ENCODE results near the gene TEX22. TPM values are rescaled to one million over a fixed set of nuclear protein-coding genes. Genes with fewer than 3 reads are reported as not detected.

TEX22 gene
- total RNA-seq, 2 donors from 2014 or later: 0.95 to 3.7 TPM

Other genes with a start within 250 kb of the TEX22 start
- 1 to 10 TPM; 2.5 TPM for gene JAG2, start 229.8 kb upstream of the TEX22 start, total RNA-seq
- 10 to 100 TPM; 17.9 to 18.3 TPM for gene NUDT14, start 217.2 kb upstream of the TEX22 start, total RNA-seq
- 10 to 100 TPM; 19.5 to 41.3 TPM for gene BTBD6, start 150.0 kb upstream of the TEX22 start, total RNA-seq
- 10 to 100 TPM; 28.6 to 35.1 TPM for gene BRF1, start 97.5 kb upstream of the TEX22 start, total RNA-seq
- 10 to 100 TPM; 26.4 to 30.0 TPM for gene PACS2, start 83.8 kb upstream of the TEX22 start, total RNA-seq
- 100 to 1,000 TPM in 1 of 2 donors, 10 to 100 TPM in 1; 99.4 to 144 TPM for gene MTA1, start 21.3 kb downstream of the TEX22 start, total RNA-seq
- 1 to 10 TPM in 1 of 2 donors, under 1 TPM in 1; 0.97 to 2.2 TPM for gene CRIP2, start 76.3 kb downstream of the TEX22 start, total RNA-seq
- gene CRIP1, start 88.3 kb downstream of the TEX22 start, total RNA-seq: 100 to 1,000 TPM; 271 to 358 TPM
- 10 to 100 TPM; 23.3 to 39.1 TPM for gene TEDC1, start 92.7 kb downstream of the TEX22 start, total RNA-seq
- gene TMEM121, start 128.0 kb downstream of the TEX22 start, total RNA-seq: 10 to 100 TPM in 1 of 2 donors, 1 to 10 TPM in 1; 2.5 to 12.3 TPM

Measured in activated T-helper 17 cell treated with anti-CD3 and anti-CD28 coated beads, Interleukin-2, amount 50 U/mL, for 72 hours (primary cell).